Mucosa of descending colon (tissue), 3 donors: ENCODE measurements around the gene IFITM1. TPM values are rescaled to one million over a fixed set of nuclear protein-coding genes. Genes with fewer than 3 reads are reported as not detected.
"Not testable (repeated sequence)": the region's sequence is repeated elsewhere in the genome, so short reads cannot be mapped to it uniquely, and the experiment has no call there.

Experiments used
- ATAC-seq: fragments of 200-7000 bp; cut with Tn5 transposase; one replicate; pipeline ENCODE4 v1.9.1; 2020; ENCODE audit warnings: mild to moderate bottlenecking, moderate library complexity
- DNase-seq, 3 donors: peaks; one replicate each; pipeline ENCODE4 v3.0.0-alpha.2; 2020
- H3K36me3 ChIP-seq: fragments of 200-600 bp; one replicate; pipeline ENCODE4 v1.8.0; 2021; ENCODE audit warnings: low read depth, mild to moderate bottlenecking
- H3K4me1 ChIP-seq: fragments of 200-600 bp; one replicate; pipeline ENCODE4 v1.8.0; 2021; ENCODE audit warnings: low read depth, mild to moderate bottlenecking
- H3K4me3 ChIP-seq: fragments of 200-600 bp; one replicate; pipeline ENCODE4 v1.8.0; 2021; ENCODE audit warnings: mild to moderate bottlenecking
- H3K9me3 ChIP-seq: fragments of 200-600 bp; one replicate; pipeline ENCODE4 v1.8.0; 2021; ENCODE audit warnings: mild to moderate bottlenecking
- intact Hi-C, 2 donors: fragments of 100-400 bp; cut with DNase I in 1 of 2; cut with micrococcal nuclease in 1 of 2; formaldehyde crosslinking; loops; one replicate each; pipeline versions ENCODE4 v1.11.0 to v1.11.1; 2022; cut with DNase I, micrococcal nuclease
- total RNA-seq, 3 donors: library from RNA; stranded (reverse); fragmentation: NEBNext Ultra II Directional in 2 of 3; extraction: Animal tissue kit (Norgen Biotek cat#: 25700) in 2 of 3; gene quantifications; one replicate each; pipeline versions ENCODE4 v1.2.1 to v1.2.4, GENCODE V29; 2021 to 2023
- TF ChIP-seq, protein P1 (sequence below): fragments of 200-600 bp; IDR thresholded peaks from one replicate; pipeline ENCODE4 v1.8.0; 2022; ENCODE audit warnings: antibody characterized with exemption, mild to moderate bottlenecking
- donor health status: DM: no; HTN: no; CAD: no; lungs with moderate emphysema.
- donor health status: DM: no; HTN: no; CAD: no.
- donor health status: DM: no; HTN: yes; CAD: no.

The IFITM1 gene
- total RNA-seq, 3 donors from 2014 or later, result 80.2 to 182 (median 87.3) TPM

DNA sequence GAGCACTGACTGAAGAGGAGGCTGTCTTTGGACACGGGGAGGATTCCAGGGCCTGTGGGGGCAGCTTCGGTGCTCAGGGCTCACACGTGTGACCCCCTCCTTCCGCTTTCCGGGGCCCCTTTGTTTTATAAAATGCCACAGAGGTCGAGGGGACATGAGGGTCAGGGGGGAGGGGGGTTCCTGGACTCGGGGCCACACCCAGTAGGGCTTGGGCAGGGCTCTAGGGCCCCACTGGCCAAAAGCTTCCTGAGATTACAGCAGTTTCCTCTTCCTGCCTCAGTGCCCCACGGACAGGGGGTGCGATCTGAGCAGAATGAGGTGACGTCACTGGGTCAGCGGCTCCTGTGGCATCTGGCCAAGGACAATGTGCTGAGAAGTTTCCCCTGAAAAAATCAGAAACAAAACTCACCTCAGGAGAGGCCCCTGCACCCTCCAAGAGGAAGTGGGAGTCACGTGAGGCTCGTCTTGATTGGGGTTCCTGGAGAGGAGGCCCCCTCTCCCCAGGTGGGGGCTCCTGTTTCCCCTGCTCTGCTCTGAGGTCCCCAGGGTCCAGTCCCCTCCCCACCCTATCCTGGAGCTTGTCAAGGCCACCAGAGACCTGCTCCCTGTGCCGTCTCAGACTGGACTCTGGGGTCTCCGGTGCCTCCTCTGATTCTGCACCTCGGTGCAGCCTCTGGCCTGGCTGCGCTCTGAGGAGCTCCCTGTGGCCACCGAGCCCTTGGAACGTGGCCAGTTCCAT, 13.2 kb downstream of the IFITM1 start:
- Histone ChIP-seq H3K9me3 (no peaks in the 10 kb centered on the region), H3K4me3 (no peak overlapping the region), H3K4me1 (peaks cover 14% of the 10 kb centered on the region), H3K36me3 (no peaks in the 10 kb centered on the region)
- DNase-seq (peak; percentile 73 to 90 (median 75)), ATAC-seq (peak; percentile 79)
- TF ChIP-seq, protein P1, sequence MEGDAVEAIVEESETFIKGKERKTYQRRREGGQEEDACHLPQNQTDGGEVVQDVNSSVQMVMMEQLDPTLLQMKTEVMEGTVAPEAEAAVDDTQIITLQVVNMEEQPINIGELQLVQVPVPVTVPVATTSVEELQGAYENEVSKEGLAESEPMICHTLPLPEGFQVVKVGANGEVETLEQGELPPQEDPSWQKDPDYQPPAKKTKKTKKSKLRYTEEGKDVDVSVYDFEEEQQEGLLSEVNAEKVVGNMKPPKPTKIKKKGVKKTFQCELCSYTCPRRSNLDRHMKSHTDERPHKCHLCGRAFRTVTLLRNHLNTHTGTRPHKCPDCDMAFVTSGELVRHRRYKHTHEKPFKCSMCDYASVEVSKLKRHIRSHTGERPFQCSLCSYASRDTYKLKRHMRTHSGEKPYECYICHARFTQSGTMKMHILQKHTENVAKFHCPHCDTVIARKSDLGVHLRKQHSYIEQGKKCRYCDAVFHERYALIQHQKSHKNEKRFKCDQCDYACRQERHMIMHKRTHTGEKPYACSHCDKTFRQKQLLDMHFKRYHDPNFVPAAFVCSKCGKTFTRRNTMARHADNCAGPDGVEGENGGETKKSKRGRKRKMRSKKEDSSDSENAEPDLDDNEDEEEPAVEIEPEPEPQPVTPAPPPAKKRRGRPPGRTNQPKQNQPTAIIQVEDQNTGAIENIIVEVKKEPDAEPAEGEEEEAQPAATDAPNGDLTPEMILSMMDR, result no peak
- intact Hi-C loops, result no loop called here

DNA sequence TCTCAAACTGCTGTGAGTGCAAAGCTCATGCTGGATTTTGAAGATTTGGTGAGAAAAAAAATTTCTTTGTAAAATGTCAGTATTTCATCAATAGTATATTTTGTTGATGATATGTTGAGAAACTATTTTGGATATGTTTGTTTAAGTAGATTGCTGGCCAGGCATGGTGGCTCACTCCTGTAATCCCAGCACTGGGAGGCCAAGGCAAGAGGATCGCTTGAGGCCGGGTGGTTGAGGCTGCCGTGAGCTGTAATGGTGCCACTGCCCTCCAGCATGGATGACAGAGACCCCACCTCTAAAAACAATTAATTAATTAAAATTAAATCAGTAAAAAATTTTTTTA, 13.7 kb downstream of the IFITM1 start:
- ATAC-seq (no peak), DNase-seq (no peak)
- Histone ChIP-seq H3K4me3 (no peak overlapping the region), H3K9me3 (no peaks in the 10 kb centered on the region), H3K4me1 (peaks cover 14% of the 10 kb centered on the region), H3K36me3 (no peaks in the 10 kb centered on the region)
- TF ChIP-seq, protein P1, result no peak
- intact Hi-C loops, result no loop called here

DNA sequence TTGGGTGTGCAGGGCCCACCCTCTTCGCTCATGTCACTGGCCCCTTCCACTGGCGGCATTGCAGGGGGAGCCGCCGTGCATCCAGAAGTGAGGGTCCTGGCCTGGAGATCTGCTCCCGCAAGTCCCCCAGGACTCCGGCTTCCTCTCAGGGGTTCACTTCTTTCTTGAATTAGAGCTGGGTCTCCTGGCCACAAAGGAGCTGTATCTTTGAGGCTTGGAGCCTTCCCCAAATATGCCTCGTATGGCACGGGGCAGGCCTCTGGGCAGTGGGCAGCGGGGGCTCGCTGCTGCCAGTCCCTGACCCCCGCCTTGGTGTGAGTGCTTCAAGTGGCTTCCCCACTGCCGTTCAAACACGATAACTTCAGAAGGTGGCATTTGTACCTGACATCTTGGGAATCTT, 14.2 kb downstream of the IFITM1 start:
- intact Hi-C loops, result no loop called here
- Histone ChIP-seq H3K4me3 (no peak overlapping the region), H3K36me3 (no peaks in the 10 kb centered on the region), H3K9me3 (no peaks in the 10 kb centered on the region), H3K4me1 (peaks cover 14% of the 10 kb centered on the region)
- DNase-seq, result peak in 1 of 3 donors; percentile 16
- TF ChIP-seq, protein P1, result no peak
- no peak for ATAC-seq

DNA sequence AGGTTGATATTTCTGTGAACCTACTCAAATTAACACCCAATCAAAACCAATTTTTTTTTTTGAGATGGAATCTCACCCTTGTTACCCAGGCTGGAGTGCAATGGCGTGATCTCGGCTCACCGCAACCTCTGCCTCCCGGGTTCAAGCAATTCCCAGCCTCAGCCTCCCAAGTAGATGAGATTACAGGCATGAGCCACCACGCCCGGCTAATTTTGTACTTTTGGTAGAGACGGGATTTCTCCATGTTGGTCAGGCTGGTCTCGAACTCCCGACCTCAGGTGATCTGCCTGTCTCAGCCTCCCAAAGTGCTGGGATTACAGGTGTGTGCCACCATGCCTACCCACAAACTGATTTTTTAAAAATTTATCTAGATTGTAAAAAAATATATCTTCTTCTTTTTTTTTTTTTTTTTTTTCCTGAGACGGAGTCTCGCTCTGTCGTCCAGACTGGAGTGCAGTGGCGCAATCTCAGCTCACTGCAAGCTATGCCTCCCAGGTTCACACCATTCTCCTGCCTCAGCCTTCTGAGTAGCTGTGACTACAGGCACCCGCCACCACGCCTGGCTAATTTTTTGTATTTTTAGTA, 14.8 kb downstream of the IFITM1 start:
- H3K4me1 ChIP-seq, result peaks cover 14% of the 10 kb centered on the region
- H3K9me3 ChIP-seq, ATAC-seq, H3K4me3 ChIP-seq, intact Hi-C loops, H3K36me3 ChIP-seq: not testable (repeated sequence)
- DNase-seq, result peak in 1 of 3 donors; percentile 6

DNA sequence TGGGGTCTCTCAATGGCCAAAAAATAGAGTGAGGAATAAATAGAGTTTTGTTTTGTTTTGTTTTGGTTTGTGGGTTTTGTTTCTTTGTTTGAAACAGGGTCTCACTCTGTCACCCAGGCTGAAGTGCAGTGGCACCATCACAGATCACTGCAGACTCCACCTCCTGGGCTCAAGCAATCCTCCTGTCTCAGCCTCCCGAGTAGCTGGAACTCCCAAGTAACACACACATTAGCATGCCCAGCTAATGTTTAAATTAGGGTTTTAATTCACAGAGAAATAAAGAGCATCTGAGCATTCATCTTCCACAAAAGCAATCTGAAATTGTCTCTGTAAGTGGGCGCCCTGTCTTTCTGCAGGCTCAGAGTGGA, 16.0 kb downstream of the IFITM1 start:
- H3K4me1 ChIP-seq, result peaks cover 14% of the 10 kb centered on the region
- TF ChIP-seq, protein P1, result no peak
- H3K4me3 ChIP-seq, result no peak overlapping the region
- ATAC-seq, result no peak
- H3K9me3 ChIP-seq, result no peaks in the 10 kb centered on the region
- no peaks in the 10 kb centered on the region for H3K36me3 ChIP-seq
- no peak for DNase-seq
- intact Hi-C loops, result no loop called here

DNA sequence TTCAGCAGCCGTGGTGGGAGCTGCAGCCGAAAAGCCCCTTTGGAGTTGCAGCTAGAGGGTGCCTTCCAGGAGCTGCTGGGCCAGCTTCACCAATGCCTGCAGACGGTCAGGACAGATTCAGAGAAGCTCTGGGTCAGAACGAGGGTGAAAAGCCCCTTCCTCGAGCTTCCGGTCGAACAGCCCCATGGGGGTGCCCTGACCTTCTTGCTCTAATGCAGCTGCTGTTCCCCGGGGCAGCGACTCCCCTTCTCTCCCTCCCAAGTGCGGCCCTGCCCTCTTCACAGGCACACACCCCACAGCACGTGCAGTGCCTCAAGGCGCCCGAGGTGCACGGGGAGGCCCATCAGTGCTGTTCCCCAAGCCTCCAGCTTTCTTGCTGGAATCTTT, 16.5 kb downstream of the IFITM1 start:
- Histone ChIP-seq H3K4me3 (no peak overlapping the region), H3K4me1 (peaks cover 14% of the 10 kb centered on the region), H3K36me3 (no peaks in the 10 kb centered on the region), H3K9me3 (no peaks in the 10 kb centered on the region)
- TF ChIP-seq, protein P1, result no peak
- intact Hi-C loops, result no loop called here
- ATAC-seq, result no peak
- DNase-seq, result peak in 1 of 3 donors; percentile 27
